Stimulated activated CD4-positive, alpha-beta T cell treated with anti-CD3 and anti-CD28 coated beads, Interleukin-4, amount 100 ng/mL, for 24 hours (primary cell): ENCODE measurements around the gene ALK.

Source experiments
- DNase-seq: peaks from one replicate; pipeline ENCODE4 v3.0.0-alpha.2; 2020

The ALK gene

GRCh38 chr2:29388071-29388470, 533.3 kb downstream of the ALK start:
- DNase-seq, result no peak

- DNase-seq, result no peak
These were observed 538.9 kb downstream of the ALK start for GRCh38 chr2:29382486-29382885.

GRCh38 chr2:29377788-29378187, 543.6 kb downstream of the ALK start:
- no peak for DNase-seq

GRCh38 chr2:29376541-29376940, 544.8 kb downstream of the ALK start:
- no peak for DNase-seq

GRCh38 chr2:29375843-29376242, 545.5 kb downstream of the ALK start:
- no peak for DNase-seq

GRCh38 chr2:29374823-29375222, 546.6 kb downstream of the ALK start:
- no peak for DNase-seq

GRCh38 chr2:29373870-29374269, 547.5 kb downstream of the ALK start:
- no peak for DNase-seq

GRCh38 chr2:29372185-29372584, 549.2 kb downstream of the ALK start:
- DNase-seq, result no peak

- no peak for DNase-seq
These were observed 550.7 kb downstream of the ALK start for GRCh38 chr2:29370581-29371125.

GRCh38 chr2:29370173-29370572, 551.2 kb downstream of the ALK start:
- no peak for DNase-seq

- DNase-seq, result no peak
These were observed 552.7 kb downstream of the ALK start for GRCh38 chr2:29368659-29369040.

- DNase-seq, result no peak
These were observed 553.3 kb downstream of the ALK start for GRCh38 chr2:29367986-29368658.

- no peak for DNase-seq
These were observed 558.3 kb downstream of the ALK start for GRCh38 chr2:29363111-29363510.

- no peak for DNase-seq
These were observed 560.2 kb downstream of the ALK start for GRCh38 chr2:29361231-29361630.

- DNase-seq, result no peak
These were observed 561.2 kb downstream of the ALK start for GRCh38 chr2:29360016-29360784.

- no peak for DNase-seq
These were observed 567.9 kb downstream of the ALK start for GRCh38 chr2:29353403-29353991.

GRCh38 chr2:29351916-29352591, 569.3 kb downstream of the ALK start:
- DNase-seq, result no peak

GRCh38 chr2:29351248-29351647, 570.1 kb downstream of the ALK start:
- DNase-seq, result no peak

GRCh38 chr2:29349316-29350030, 571.9 kb downstream of the ALK start:
- DNase-seq, result no peak

GRCh38 chr2:29347774-29348461, 573.5 kb downstream of the ALK start:
- DNase-seq, result no peak

- DNase-seq, result no peak
These were observed 576.1 kb downstream of the ALK start for GRCh38 chr2:29345236-29345635.

GRCh38 chr2:29343830-29344229, 577.6 kb downstream of the ALK start:
- DNase-seq, result no peak
